SH-SY5Y (cell line): ENCODE results near the gene CEP85L.

Experiments used
- GATA2 ChIP-seq: IDR thresholded peaks from 2 replicates; pipeline ENCODE4 v1.6.1; 2011; ENCODE audit warnings: mild to moderate bottlenecking, low read depth, low read length
- GATA3 ChIP-seq: IDR thresholded peaks from 2 replicates; pipeline ENCODE4 v1.6.1; 2011; ENCODE audit warnings: low read depth, mild to moderate bottlenecking, low read length, moderate library complexity

DNA sequence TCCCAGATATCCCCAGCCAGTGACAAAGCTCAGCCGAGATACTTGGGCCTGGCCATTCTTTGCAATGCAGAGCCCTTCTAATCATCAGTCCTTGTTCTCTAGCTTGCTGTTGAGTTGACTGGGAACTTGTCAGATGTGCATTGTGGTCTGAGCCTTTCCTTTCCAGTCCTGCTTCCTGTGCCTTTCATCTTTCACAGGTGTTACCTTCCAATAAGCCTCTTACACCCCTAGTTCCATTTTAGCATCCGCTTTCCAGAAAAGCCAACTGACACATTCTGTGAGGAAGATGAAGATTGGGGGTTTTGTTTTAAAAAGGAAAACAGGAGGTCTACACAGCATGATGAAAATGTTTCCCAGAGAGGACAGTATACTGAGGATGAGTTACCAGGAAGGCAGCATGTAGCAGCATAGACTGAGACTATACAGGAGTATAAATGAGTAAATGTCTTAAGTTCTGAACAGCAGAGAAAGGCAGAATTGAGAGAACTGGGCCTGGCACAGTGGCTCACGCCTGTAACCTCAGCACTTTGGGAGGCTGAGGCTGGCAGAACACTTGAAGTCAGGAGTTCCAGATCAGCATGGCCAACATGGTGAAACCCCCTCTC lies 5.6 kb upstream of the CEP85L start:
- no peak for TF ChIP-seq GATA3
- TF ChIP-seq GATA2 = no peak
